Natural killer cell (primary cell): Measurements from ENCODE around the gene LRRC3B. TPM values are rescaled to one million over a fixed set of nuclear protein-coding genes. Genes with fewer than 3 reads are reported as not detected.

Experiments used
- ATAC-seq, 3 donors: fragments of 150-1000 bp in 2 of 3; fragments of 200-7000 bp in 1 of 3; cut with Tn5 transposase; 1 replicate in 1 of 3; 2 replicates in 2 of 3; pipeline ENCODE4 v1.10.0; 2021; ENCODE audit warnings: mild to moderate bottlenecking in 2 of 3, moderate library complexity in 2 of 3
- DNase-seq, 2 donors: peaks; one replicate each; pipeline versions ENCODE4 v3.0.0 to v3.0.0-alpha.2; 2013 to 2021; ENCODE audit warnings: mixed read lengths in 1 of 2
- H3K27ac ChIP-seq: one replicate; pipeline ENCODE4 v1.5.1; 2013; ENCODE audit warnings: mild to moderate bottlenecking, low read length
- H3K27me3 ChIP-seq: one replicate; pipeline ENCODE4 v1.6.1; 2013; ENCODE audit warnings: low read length; ENCODE audit not compliant: control insufficient read depth, insufficient read depth
- H3K36me3 ChIP-seq: one replicate; pipeline ENCODE4 v1.6.1; 2013; ENCODE audit warnings: low read length; ENCODE audit not compliant: control insufficient read depth, insufficient read depth
- H3K4me1 ChIP-seq: one replicate; pipeline ENCODE4 v1.6.1; 2013; ENCODE audit warnings: low read length; ENCODE audit not compliant: control insufficient read depth, insufficient read depth
- H3K4me3 ChIP-seq: one replicate; pipeline ENCODE4 v1.5.1; 2013; ENCODE audit warnings: low read length
- H3K9me3 ChIP-seq: one replicate; pipeline ENCODE4 v1.6.1; 2013; ENCODE audit warnings: low read length; ENCODE audit not compliant: control insufficient read depth, insufficient read depth
- H3K27ac Mint-ChIP-seq, 2 donors: one replicate each; pipeline ENCODE4 v1.8.0; 2022; ENCODE audit warnings: mild to moderate bottlenecking in 2 of 2, mixed read lengths in 2 of 2, moderate library complexity in 1 of 2
- H3K27me3 Mint-ChIP-seq, 2 donors: one replicate each; pipeline ENCODE4 v1.8.0; 2022; ENCODE audit warnings: low read depth in 2 of 2, mixed read lengths in 2 of 2
- H3K36me3 Mint-ChIP-seq: one replicate; pipeline ENCODE4 v1.8.0; 2022; ENCODE audit warnings: mixed read lengths
- H3K4me1 Mint-ChIP-seq, 2 donors: one replicate each; pipeline ENCODE4 v1.8.0; 2022; ENCODE audit warnings: mixed read lengths in 2 of 2
- H3K4me3 Mint-ChIP-seq: one replicate; pipeline ENCODE4 v1.8.0; 2022; ENCODE audit warnings: mild to moderate bottlenecking, moderate library complexity, mixed read lengths
- H3K9me3 Mint-ChIP-seq, 2 donors: one replicate each; pipeline ENCODE4 v1.8.0; 2022; ENCODE audit warnings: mixed read lengths in 2 of 2
- WGBS: methylation state at CpG from one replicate; pipeline ENCODE4 v1.1.7; 2013; ENCODE audit warnings: missing lambda C conversion rate; ENCODE audit not compliant: insufficient coverage; 5-methylcytosine and 5-hydroxymethylcytosine counted together
- intact Hi-C: fragments of 100-400 bp; cut with micrococcal nuclease; formaldehyde crosslinking; loops from one replicate; pipeline ENCODE4 v1.14.2; 2022
- total RNA-seq, 4 donors: library from RNA; stranded (reverse); fragments of 120-200 nt in 1 of 4; gene quantifications; one replicate each; pipeline versions ENCODE4 v1.2.3 to v1.2.4, GENCODE V29; 2013 to 2022
- TF ChIP-seq, protein P1 (sequence below): fragments of 200-600 bp; IDR thresholded peaks from one replicate; pipeline ENCODE4 v1.8.0; 2022; ENCODE audit warnings: antibody characterized with exemption

The LRRC3B gene
- total RNA-seq, 3 donors from 2014 or later (not counting 1 experiment from before 2014, with no cell fraction given) = not detected

DNA sequence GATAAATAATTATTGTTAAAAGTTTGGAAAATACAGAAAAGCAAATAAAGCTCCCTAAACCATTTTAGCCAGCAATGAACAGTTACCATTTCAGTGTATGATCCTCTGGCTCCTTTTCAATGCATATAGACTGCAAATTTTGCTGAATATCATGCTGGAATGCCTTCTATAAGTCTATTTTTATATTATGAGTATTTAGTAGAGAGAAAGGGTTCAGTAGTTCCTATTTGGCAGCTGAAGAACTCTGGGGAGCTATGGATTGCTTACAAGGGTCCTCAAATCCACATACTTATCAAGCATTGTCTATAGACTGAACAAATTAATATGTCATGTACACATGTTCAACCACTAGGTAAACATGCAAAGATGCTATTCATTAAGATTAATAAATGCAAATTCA is 46.1 kb downstream of the LRRC3B start:
- Mint-ChIP-seq H3K4me1 (no peaks in the 10 kb centered on the region), H3K36me3 (no peaks in the 10 kb centered on the region), H3K9me3 (peaks cover 10% of the 10 kb centered on the region in 2 donors), H3K27ac (no peak overlapping the region), H3K27me3 (no peaks in the 10 kb centered on the region), H3K4me3 (no peak overlapping the region)
- Histone ChIP-seq H3K36me3 (no peaks in the 10 kb centered on the region), H3K4me3 (no peak overlapping the region), H3K9me3 (no peaks in the 10 kb centered on the region), H3K27ac (no peak overlapping the region), H3K4me1 (no peaks in the 10 kb centered on the region), H3K27me3 (no peaks in the 10 kb centered on the region)
- DNase-seq (no peak), ATAC-seq (no peak)
- intact Hi-C loops = no loop called here
- TF ChIP-seq, protein P1, sequence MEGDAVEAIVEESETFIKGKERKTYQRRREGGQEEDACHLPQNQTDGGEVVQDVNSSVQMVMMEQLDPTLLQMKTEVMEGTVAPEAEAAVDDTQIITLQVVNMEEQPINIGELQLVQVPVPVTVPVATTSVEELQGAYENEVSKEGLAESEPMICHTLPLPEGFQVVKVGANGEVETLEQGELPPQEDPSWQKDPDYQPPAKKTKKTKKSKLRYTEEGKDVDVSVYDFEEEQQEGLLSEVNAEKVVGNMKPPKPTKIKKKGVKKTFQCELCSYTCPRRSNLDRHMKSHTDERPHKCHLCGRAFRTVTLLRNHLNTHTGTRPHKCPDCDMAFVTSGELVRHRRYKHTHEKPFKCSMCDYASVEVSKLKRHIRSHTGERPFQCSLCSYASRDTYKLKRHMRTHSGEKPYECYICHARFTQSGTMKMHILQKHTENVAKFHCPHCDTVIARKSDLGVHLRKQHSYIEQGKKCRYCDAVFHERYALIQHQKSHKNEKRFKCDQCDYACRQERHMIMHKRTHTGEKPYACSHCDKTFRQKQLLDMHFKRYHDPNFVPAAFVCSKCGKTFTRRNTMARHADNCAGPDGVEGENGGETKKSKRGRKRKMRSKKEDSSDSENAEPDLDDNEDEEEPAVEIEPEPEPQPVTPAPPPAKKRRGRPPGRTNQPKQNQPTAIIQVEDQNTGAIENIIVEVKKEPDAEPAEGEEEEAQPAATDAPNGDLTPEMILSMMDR = no peak

DNA sequence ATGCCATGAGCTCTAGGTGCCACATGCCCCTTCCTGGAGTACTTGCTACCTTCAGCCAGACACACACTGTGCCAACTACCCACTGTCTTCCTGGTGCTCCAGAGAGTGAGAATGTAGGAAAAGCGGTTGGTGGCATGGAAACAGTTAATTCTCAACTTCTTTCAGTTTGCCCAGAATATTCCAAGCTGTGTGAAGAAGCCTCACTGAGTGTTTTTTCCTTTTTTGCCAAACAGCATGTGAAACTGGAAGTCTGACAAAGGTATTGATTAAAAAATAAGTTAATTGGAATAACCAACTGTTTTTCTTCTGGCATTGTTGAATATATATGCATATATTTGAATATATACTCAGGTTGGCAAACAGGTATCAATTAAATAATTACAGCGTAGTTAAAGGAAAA is 52.8 kb downstream of the LRRC3B start:
- no peaks in the 10 kb centered on the region for H3K9me3 ChIP-seq
- no peak overlapping the region for H3K4me3 ChIP-seq
- H3K27ac ChIP-seq = no peak overlapping the region
- TF ChIP-seq, protein P1 = no peak
- Mint-ChIP-seq H3K36me3 (no peaks in the 10 kb centered on the region), H3K9me3 (peaks cover 4 to 9% of the 10 kb centered on the region in 2 donors), H3K4me3 (no peak overlapping the region), H3K4me1 (no peaks in the 10 kb centered on the region), H3K27me3 (no peaks in the 10 kb centered on the region), H3K27ac (no peak overlapping the region)
- ATAC-seq = no peak
- no peaks in the 10 kb centered on the region for H3K27me3 ChIP-seq
- WGBS = 100% methylated on average over 1 of the region's 2 CpGs
- intact Hi-C loops = no loop called here
- H3K36me3 ChIP-seq = no peaks in the 10 kb centered on the region
- no peak for DNase-seq
- no peaks in the 10 kb centered on the region for H3K4me1 ChIP-seq

GRCh38 chr3:26681632-26682031 is 59.1 kb downstream of the LRRC3B start:
- intact Hi-C loops = no loop called here
- H3K27me3 Mint-ChIP-seq = no peaks in the 10 kb centered on the region
- ATAC-seq (no peak), DNase-seq (no peak)
- no peak overlapping the region for H3K27ac Mint-ChIP-seq
- Histone ChIP-seq H3K27me3 (no peaks in the 10 kb centered on the region), H3K4me1 (no peaks in the 10 kb centered on the region), H3K9me3 (peaks cover under 1% of the 10 kb centered on the region), H3K36me3 (no peaks in the 10 kb centered on the region), H3K4me3 (no peak overlapping the region), H3K27ac (no peak overlapping the region)
- H3K36me3 Mint-ChIP-seq = no peaks in the 10 kb centered on the region
- H3K9me3 Mint-ChIP-seq = peaks cover 10 to 17% of the 10 kb centered on the region in 2 donors
- TF ChIP-seq, protein P1 = no peak
- WGBS = no CpG with 5 or more reads among the region's 2 CpGs
- no peaks in the 10 kb centered on the region for H3K4me1 Mint-ChIP-seq
- no peak overlapping the region for H3K4me3 Mint-ChIP-seq

GRCh38 chr3:26682406-26682805 is 59.8 kb downstream of the LRRC3B start:
- no peaks in the 10 kb centered on the region for H3K4me1 ChIP-seq
- H3K4me1 Mint-ChIP-seq = no peaks in the 10 kb centered on the region
- H3K27ac ChIP-seq = no peak overlapping the region
- no peak for DNase-seq
- H3K9me3 Mint-ChIP-seq = peaks cover 8 to 17% of the 10 kb centered on the region in 2 donors
- no peak overlapping the region for H3K4me3 ChIP-seq
- H3K36me3 Mint-ChIP-seq = no peaks in the 10 kb centered on the region
- no peak for ATAC-seq
- peaks cover 3% of the 10 kb centered on the region for H3K9me3 ChIP-seq
- intact Hi-C loops = no loop called here
- H3K4me3 Mint-ChIP-seq = no peak overlapping the region
- no peak overlapping the region for H3K27ac Mint-ChIP-seq
- H3K36me3 ChIP-seq = no peaks in the 10 kb centered on the region
- no peaks in the 10 kb centered on the region for H3K27me3 ChIP-seq
- WGBS = 93% methylated on average over 1 of the region's 1 CpG
- no peaks in the 10 kb centered on the region for H3K27me3 Mint-ChIP-seq
- TF ChIP-seq, protein P1 = no peak
